MM.1S (cell line): ENCODE results near the gene PRF1.

Experiments
- CTCF ChIP-seq: fragments of 300-600 bp; sonication (generic); IDR thresholded peaks from 2 replicates; pipeline ENCODE4 v1.5.1; 2016; ENCODE audit warnings: antibody characterized with exemption, low read length, mixed read lengths
- EZH2phosphoT487 ChIP-seq: fragments of 300-600 bp; sonication (generic); IDR thresholded peaks from 2 replicates; pipeline ENCODE4 v1.6.1; 2018; ENCODE audit warnings: antibody characterized with exemption, low read length

- no peak for TF ChIP-seq CTCF
- no peak for TF ChIP-seq EZH2phosphoT487
Observed at GRCh38 chr10:70617798-70618568, 15.4 kb upstream of the PRF1 start.
